ENCODE results near the gene TOGARAM1.

TOGARAM1 gene

DNA sequence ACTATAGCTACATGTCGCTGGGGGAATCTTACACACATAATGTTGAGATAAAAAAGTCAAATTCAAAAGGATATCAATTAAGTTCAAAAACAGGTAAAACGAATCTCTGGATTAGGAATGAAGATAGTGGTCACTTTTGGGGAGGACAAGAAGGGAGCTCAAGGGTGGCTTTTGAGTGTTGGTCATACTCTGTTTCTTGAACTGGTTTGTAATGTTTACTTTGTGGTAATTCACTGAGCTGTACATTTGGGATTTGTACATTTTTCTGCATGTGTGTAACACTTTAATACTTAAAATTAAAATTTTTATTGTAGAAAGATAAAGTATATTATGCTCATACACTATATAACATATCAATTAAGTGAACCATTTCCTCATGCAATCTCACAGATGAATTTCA, 26.8 kb upstream of the TOGARAM1 start:
- no peaks in the 10 kb centered on the region for H3K4me1 ChIP-seq (ENCODE audit: insufficient read depth, low read length, severe bottlenecking)
- no peaks in the 10 kb centered on the region for H4K20me1 ChIP-seq (ENCODE audit: insufficient read depth, low read length)
- no peaks in the 10 kb centered on the region for H3K9me2 ChIP-seq (ENCODE audit: low read depth, low read length)
- TF ChIP-seq, protein P1, sequence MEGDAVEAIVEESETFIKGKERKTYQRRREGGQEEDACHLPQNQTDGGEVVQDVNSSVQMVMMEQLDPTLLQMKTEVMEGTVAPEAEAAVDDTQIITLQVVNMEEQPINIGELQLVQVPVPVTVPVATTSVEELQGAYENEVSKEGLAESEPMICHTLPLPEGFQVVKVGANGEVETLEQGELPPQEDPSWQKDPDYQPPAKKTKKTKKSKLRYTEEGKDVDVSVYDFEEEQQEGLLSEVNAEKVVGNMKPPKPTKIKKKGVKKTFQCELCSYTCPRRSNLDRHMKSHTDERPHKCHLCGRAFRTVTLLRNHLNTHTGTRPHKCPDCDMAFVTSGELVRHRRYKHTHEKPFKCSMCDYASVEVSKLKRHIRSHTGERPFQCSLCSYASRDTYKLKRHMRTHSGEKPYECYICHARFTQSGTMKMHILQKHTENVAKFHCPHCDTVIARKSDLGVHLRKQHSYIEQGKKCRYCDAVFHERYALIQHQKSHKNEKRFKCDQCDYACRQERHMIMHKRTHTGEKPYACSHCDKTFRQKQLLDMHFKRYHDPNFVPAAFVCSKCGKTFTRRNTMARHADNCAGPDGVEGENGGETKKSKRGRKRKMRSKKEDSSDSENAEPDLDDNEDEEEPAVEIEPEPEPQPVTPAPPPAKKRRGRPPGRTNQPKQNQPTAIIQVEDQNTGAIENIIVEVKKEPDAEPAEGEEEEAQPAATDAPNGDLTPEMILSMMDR (IDR thresholded peaks at IDR 0.05; ENCODE audit: low read length), result no peak
- no peak for TF ChIP-seq EZH2 (IDR thresholded peaks at IDR 0.05; ENCODE audit: borderline replicate concordance, low read length)
- H3K27ac ChIP-seq (ENCODE audit: low read depth, low read length, poor library complexity, severe bottlenecking), result no peak overlapping the region
- no peak overlapping the region for H3K9ac ChIP-seq (ENCODE audit: low read length)
- no peaks in the 10 kb centered on the region for H3K9me3 ChIP-seq (ENCODE audit: low read length)
- peaks cover 6% of the 10 kb centered on the region; the same call in 1 of the 2 replicates for H3K79me2 ChIP-seq (ENCODE audit: insufficient read depth, low read length)
- H3K36me3 ChIP-seq (ENCODE audit: insufficient read depth, low read length), result peaks cover 31% of the 10 kb centered on the region
- H3K4me2 ChIP-seq (ENCODE audit: low read length), result no peak overlapping the region
- no peaks in the 10 kb centered on the region for H3K27me3 ChIP-seq (ENCODE audit: insufficient read depth, low read length)
- no peak overlapping the region for H2AFZ ChIP-seq (ENCODE audit: low read length)
- no peaks in the 10 kb centered on the region; the same call in 1 of the 2 replicates for H3F3A ChIP-seq (ENCODE audit: insufficient read depth, low read length)
- no peak overlapping the region for H3K4me3 ChIP-seq (ENCODE audit: low read depth, low read length, poor library complexity, severe bottlenecking)

GRCh38 chr14:44937547-44937946, 24.4 kb upstream of the TOGARAM1 start:
- H3K36me3 ChIP-seq (ENCODE audit: insufficient read depth, low read length), result peaks cover 51% of the 10 kb centered on the region
- TF ChIP-seq, protein P1 (IDR thresholded peaks at IDR 0.05; ENCODE audit: low read length), result no peak
- TF ChIP-seq EZH2 (IDR thresholded peaks at IDR 0.05; ENCODE audit: borderline replicate concordance, low read length), result no peak
- no peaks in the 10 kb centered on the region for H3K4me1 ChIP-seq (ENCODE audit: insufficient read depth, low read length, severe bottlenecking)
- no peak overlapping the region for H3K4me2 ChIP-seq (ENCODE audit: low read length)
- H3K79me2 ChIP-seq (ENCODE audit: insufficient read depth, low read length), result peaks cover 6% of the 10 kb centered on the region; the same call in 1 of the 2 replicates
- no peak overlapping the region for H3K27ac ChIP-seq (ENCODE audit: low read depth, low read length, poor library complexity, severe bottlenecking)
- H3K4me3 ChIP-seq (ENCODE audit: low read depth, low read length, poor library complexity, severe bottlenecking), result no peak overlapping the region
- H3K9me3 ChIP-seq (ENCODE audit: low read length), result no peaks in the 10 kb centered on the region
- H3F3A ChIP-seq (ENCODE audit: insufficient read depth, low read length), result no peaks in the 10 kb centered on the region; the same call in 1 of the 2 replicates
- H3K9me2 ChIP-seq (ENCODE audit: low read depth, low read length), result no peaks in the 10 kb centered on the region
- no peaks in the 10 kb centered on the region for H3K27me3 ChIP-seq (ENCODE audit: insufficient read depth, low read length)
- no peak overlapping the region for H2AFZ ChIP-seq (ENCODE audit: low read length)
- no peak overlapping the region for H3K9ac ChIP-seq (ENCODE audit: low read length)
- no peaks in the 10 kb centered on the region for H4K20me1 ChIP-seq (ENCODE audit: insufficient read depth, low read length)

GRCh38 chr14:44940211-44940610, 21.8 kb upstream of the TOGARAM1 start:
- no peaks in the 10 kb centered on the region for H3F3A ChIP-seq (ENCODE audit: insufficient read depth, low read length)
- H3K9ac ChIP-seq (ENCODE audit: low read length), result no peak overlapping the region
- H3K36me3 ChIP-seq (ENCODE audit: insufficient read depth, low read length), result peaks cover 59% of the 10 kb centered on the region
- no peak overlapping the region for H3K4me3 ChIP-seq (ENCODE audit: low read depth, low read length, poor library complexity, severe bottlenecking)
- no peaks in the 10 kb centered on the region for H3K9me2 ChIP-seq (ENCODE audit: low read depth, low read length)
- no peak overlapping the region for H2AFZ ChIP-seq (ENCODE audit: low read length)
- H3K27ac ChIP-seq (ENCODE audit: low read depth, low read length, poor library complexity, severe bottlenecking), result no peak overlapping the region
- no peaks in the 10 kb centered on the region for H3K79me2 ChIP-seq (ENCODE audit: insufficient read depth, low read length)
- no peaks in the 10 kb centered on the region for H3K27me3 ChIP-seq (ENCODE audit: insufficient read depth, low read length)
- H4K20me1 ChIP-seq (ENCODE audit: insufficient read depth, low read length), result no peaks in the 10 kb centered on the region
- H3K4me1 ChIP-seq (ENCODE audit: insufficient read depth, low read length, severe bottlenecking), result no peaks in the 10 kb centered on the region
- TF ChIP-seq, protein P1 (IDR thresholded peaks at IDR 0.05; ENCODE audit: low read length), result no peak
- H3K9me3 ChIP-seq (ENCODE audit: low read length), result no peaks in the 10 kb centered on the region
- no peak overlapping the region for H3K4me2 ChIP-seq (ENCODE audit: low read length)

All from OCI-LY1 (cell line).